ENCODE measurements around the gene ATG9A. TPM values are rescaled to one million over a fixed set of nuclear protein-coding genes. Genes with fewer than 3 reads are reported as not detected.
"Not testable (repeated sequence)": the region's sequence is repeated elsewhere in the genome, so short reads cannot be mapped to it uniquely, and the experiment has no call there.

The ATG9A gene
- polyA plus RNA-seq (ENCODE audit: insufficient read depth in 1 of 5, insufficient read length in 5 of 5, low replicate concordance in 1 of 5) = 10 to 100 TPM; 38.7 to 44.8 (median 40.3) TPM
- long read RNA-seq, donor 1, full-length matches to known transcripts = 2 of 2 reads
- long read RNA-seq, donor 1, partial matches to known transcripts = 0 of 2 reads
- long read RNA-seq, donor 1, other reads (novel, unspliced or antisense) = 0 of 2 reads
- long read RNA-seq, donor 2, full-length matches to known transcripts = 3 of 3 reads
- long read RNA-seq, donor 2, partial matches to known transcripts = 0 of 3 reads
- long read RNA-seq, donor 2, other reads (novel, unspliced or antisense) = 0 of 3 reads
- long read RNA-seq, donor 3, full-length matches to known transcripts = 7 of 7 reads
- long read RNA-seq, donor 3, partial matches to known transcripts = 0 of 7 reads
- long read RNA-seq, donor 3, other reads (novel, unspliced or antisense) = 0 of 7 reads
- long read RNA-seq, donor 4, full-length matches to known transcripts = 3 of 3 reads
- long read RNA-seq, donor 4, partial matches to known transcripts = 0 of 3 reads
- long read RNA-seq, donor 4, other reads (novel, unspliced or antisense) = 0 of 3 reads
- long read RNA-seq, donor 5, partial matches to known transcripts = 0 of 3 reads
- long read RNA-seq, donor 5, other reads (novel, unspliced or antisense) = 0 of 3 reads
- long read RNA-seq, donor 6, full-length matches to known transcripts = 4 of 4 reads
- long read RNA-seq, donor 6, partial matches to known transcripts = 0 of 4 reads
- long read RNA-seq, donor 6, other reads (novel, unspliced or antisense) = 0 of 4 reads
- long read RNA-seq, donor 7, transcript ATG9A-201 (16 exons, 3,130 nt) = major isoform, 5 of 47 reads
- long read RNA-seq, donor 7, partial matches to known transcripts = 31 of 47 reads
- long read RNA-seq, donor 7, other reads (novel, unspliced or antisense) = 10 of 47 reads
- long read RNA-seq, donor 8, full-length matches to known transcripts = 2 of 2 reads
- long read RNA-seq, donor 8, partial matches to known transcripts = 0 of 2 reads
- long read RNA-seq, donor 8, other reads (novel, unspliced or antisense) = 0 of 2 reads

- DNase-seq = peak; percentile 96 to 97
These were observed at the start of gene ATG9A, which contains the start of gene ANKZF1 for GRCh38 chr2:219229305-219230058. Gene ATG9A, minus strand, starts transcription at chr2:219229636. Its CDS starts 1,612 bp downstream, at chr2:219228024. Gene ANKZF1, plus strand, starts transcription at chr2:219229806. Its CDS starts 452 bp downstream, at chr2:219230258.

- no peak for DNase-seq
These were observed 49.3 kb upstream of the ATG9A start for GRCh38 chr2:219278655-219279150.

- peak in 1 of 2 donors; percentile 71 for DNase-seq
These were observed 48.5 kb upstream of the ATG9A start for GRCh38 chr2:219277703-219278654.

GRCh38 chr2:219274361-219274921 lies 45.0 kb upstream of the ATG9A start:
- peak; percentile 38 to 42 for DNase-seq

- no peak for DNase-seq
These were observed 44.5 kb upstream of the ATG9A start for GRCh38 chr2:219273937-219274336.

GRCh38 chr2:219272995-219273394 lies 43.6 kb upstream of the ATG9A start:
- no peak for DNase-seq

GRCh38 chr2:219272356-219272755 lies 42.9 kb upstream of the ATG9A start:
- DNase-seq = no peak

GRCh38 chr2:219271021-219271420 lies 41.6 kb upstream of the ATG9A start:
- DNase-seq = no peak

GRCh38 chr2:219270055-219270372 lies 40.6 kb upstream of the ATG9A start:
- DNase-seq = no peak

- peak in 1 of 2 donors; percentile 31 for DNase-seq
These were observed 40.1 kb upstream of the ATG9A start for GRCh38 chr2:219269362-219270054.

GRCh38 chr2:219268294-219268693 lies 38.9 kb upstream of the ATG9A start:
- no peak for DNase-seq

GRCh38 chr2:219266886-219267285 lies 37.5 kb upstream of the ATG9A start:
- DNase-seq = no peak

GRCh38 chr2:219266232-219266631 lies 36.8 kb upstream of the ATG9A start:
- DNase-seq = no peak

- DNase-seq = no peak
These were observed 31.8 kb upstream of the ATG9A start for GRCh38 chr2:219261024-219261855.

- DNase-seq = not testable (repeated sequence)
These were observed 29.5 kb upstream of the ATG9A start for GRCh38 chr2:219258942-219259341.

GRCh38 chr2:219254590-219255201 lies 25.3 kb upstream of the ATG9A start:
- no peak for DNase-seq

GRCh38 chr2:219253753-219254589 lies 24.5 kb upstream of the ATG9A start, which contains the start of gene TUBA4A:
Gene TUBA4A, minus strand, starts transcription at chr2:219253918. Its CDS starts 60 bp downstream, at chr2:219253858.
- peak; percentile 59 to 63 for DNase-seq

Data from right lung (tissue), 10 donors.